Stomach (tissue), 9 donors: ENCODE results near the gene RSPH6A. TPM values are rescaled to one million over a fixed set of nuclear protein-coding genes. Genes with fewer than 3 reads are reported as not detected.

Source experiments
- DNase-seq, 2 donors: peaks; one replicate each; pipeline versions ENCODE4 v3.0.0 to v3.0.0-alpha.2; 2013 to 2019
- H3K27ac ChIP-seq, 5 donors: fragments of 200-600 bp in 4 of 5; sonication (generic) in 4 of 5; one replicate each; pipeline ENCODE4 v1.5.1; 2013 to 2019; ENCODE audit warnings: mild to moderate bottlenecking in 1 of 5, moderate library complexity in 1 of 5
- H3K27me3 ChIP-seq, 3 donors: fragments of 200-600 bp; sonication (generic); one replicate each; pipeline ENCODE4 v1.5.1; 2017 to 2019; ENCODE audit warnings: mixed run types in 1 of 3
- H3K36me3 ChIP-seq, 4 donors: fragments of 200-600 bp; sonication (generic); 1 replicate in 3 of 4; 2 replicates in 1 of 4; pipeline ENCODE4 v1.5.1; 2016 to 2019
- H3K4me1 ChIP-seq, 4 donors: fragments of 200-600 bp; sonication (generic); one replicate each; pipeline ENCODE4 v1.5.1; 2016 to 2019
- H3K4me3 ChIP-seq, 4 donors: fragments of 200-600 bp; sonication (generic) in 3 of 4; one replicate each; pipeline ENCODE4 v1.5.1; 2016 to 2019; ENCODE audit warnings: mild to moderate bottlenecking in 1 of 4
- H3K9me3 ChIP-seq, 4 donors: fragments of 200-600 bp; sonication (generic); one replicate each; pipeline ENCODE4 v1.5.1; 2016 to 2019
- CTCF ChIP-seq, 7 experiments: fragments of 450-650 bp in 4 of 7; fragments of 200-600 bp in 3 of 7; sonication (generic) in 3 of 7; IDR thresholded peaks; one replicate each; pipeline ENCODE4 v1.5.1; 2016 to 2019; ENCODE audit warnings: antibody characterized with exemption in 7 of 7, control low read depth in 2 of 7, mild to moderate bottlenecking in 1 of 7
- EP300 ChIP-seq: sonication (generic); formaldehyde crosslinking; IDR thresholded peaks from one replicate; pipeline ENCODE4 v1.6.1; 2017; ENCODE audit warnings: antibody characterized with exemption
- POLR2A ChIP-seq, 4 donors: fragments of 450-650 bp; IDR thresholded peaks; one replicate each; pipeline ENCODE4 v1.6.1; 2016; ENCODE audit warnings: antibody characterized with exemption in 4 of 4, control low read depth in 2 of 4, mild to moderate bottlenecking in 1 of 4, moderate library complexity in 1 of 4
- POLR2AphosphoS5 ChIP-seq, 3 donors: sonication (generic); formaldehyde crosslinking; IDR thresholded peaks; one replicate each; pipeline ENCODE4 v1.6.1; 2016; ENCODE audit warnings: antibody characterized with exemption in 3 of 3
- WGBS, 5 donors: extraction: QIAGEN DNeasy Blood & Tissue Kit in 3 of 5; methylation state at CpG; one replicate each; pipeline versions ENCODE4 v1.1.5 to v1.1.7; 2013 to 2018; 5-methylcytosine and 5-hydroxymethylcytosine counted together
- intact Hi-C: fragments of 100-400 bp; cut with DNase I; formaldehyde crosslinking; loops from one replicate; pipeline ENCODE4 v1.15.1; 2023; ENCODE audit warnings: low total_unique reads
- polyA plus RNA-seq, 3 donors: library from polyadenylated mRNA; stranded (reverse); fragments of 200-250 nt; gene quantifications; one replicate each; pipeline ENCODE4 v1.2.3, GENCODE V29; 2013
- total RNA-seq, 5 donors: library from RNA; depleted of rRNA; stranded (reverse); fragments of >200 nt; gene quantifications; one replicate each; pipeline versions ENCODE4 v1.1.0 to v1.2.3, GENCODE V29; 2014 to 2016
- donor health status: healthy with polysubstance abuse.
- donor health status: Bipolar disorder and iron deficiency.
- donor health status: healthy.

The RSPH6A gene
- total and polyA plus RNA-seq, 8 donors, result 0.37 to 5.8 (median 1.4) TPM; not detected in 5

DNA sequence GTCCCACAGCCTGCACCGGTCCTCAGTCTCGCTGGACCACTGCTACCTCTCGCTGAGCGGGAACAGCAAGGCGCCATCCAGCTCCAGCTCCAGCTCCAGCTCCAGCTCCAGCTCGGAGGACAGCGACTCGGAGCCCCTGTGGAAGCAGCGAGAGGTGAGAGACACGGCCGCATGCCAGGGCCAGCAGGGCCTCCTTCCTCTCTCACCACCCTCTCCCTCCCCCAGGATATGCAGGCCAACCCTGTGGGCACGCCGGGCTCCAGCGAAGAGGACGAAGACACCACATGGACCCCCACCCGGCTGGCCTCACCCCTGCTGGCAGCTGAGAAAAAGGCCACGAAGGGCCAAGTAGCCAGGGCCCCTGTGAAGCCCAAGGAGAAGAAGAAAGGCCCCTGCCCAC lies 53.4 kb downstream of the RSPH6A start:
- Histone ChIP-seq H3K36me3 (no peaks in the 10 kb centered on the region), H3K4me3 (no peak overlapping the region), H3K27me3 (peaks cover 0 to 2% (median 0%) of the 10 kb centered on the region in 3 donors), H3K4me1 (peaks cover 31 to 34% (median 32%) of the 10 kb centered on the region in 4 donors), H3K27ac (no peak overlapping the region), H3K9me3 (no peaks in the 10 kb centered on the region)
- intact Hi-C loops, result no loop called here
- TF ChIP-seq POLR2AphosphoS5 (IDR thresholded peaks at IDR 0.05) (no peak), CTCF (IDR thresholded peaks at IDR 0.05) (no peak), EP300 (no peak), POLR2A (IDR thresholded peaks at IDR 0.05) (no peak)
- DNase-seq, result no peak
- WGBS, 5 donors, result 82 to 89% (median 87%) methylated on average over 14 to 17 of the region's 17 CpGs

DNA sequence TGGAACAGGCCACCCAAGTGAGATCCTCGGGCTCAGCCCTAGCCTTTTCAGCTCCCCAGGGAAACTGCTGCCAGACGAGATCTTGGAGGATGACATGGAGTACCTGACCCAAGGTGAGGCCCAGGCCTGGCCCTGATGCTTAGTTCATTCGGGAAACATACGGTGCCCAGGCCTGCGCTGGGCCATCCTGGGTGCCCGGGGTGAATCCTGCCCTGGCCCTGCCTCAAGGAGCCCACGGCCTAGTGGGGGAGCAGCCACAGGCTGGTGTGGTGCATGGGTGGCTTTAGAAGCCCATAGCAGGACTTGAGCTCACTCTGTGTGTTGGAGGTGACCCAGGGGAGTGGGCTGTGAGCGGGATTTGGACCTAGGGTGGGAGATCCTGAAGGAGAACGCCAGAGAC lies 56.2 kb downstream of the RSPH6A start:
- no peak for DNase-seq
- Histone ChIP-seq H3K4me3 (no peak overlapping the region), H3K27me3 (no peaks in the 10 kb centered on the region), H3K4me1 (peaks cover 3 to 6% (median 4%) of the 10 kb centered on the region in 4 donors), H3K36me3 (no peaks in the 10 kb centered on the region), H3K9me3 (no peaks in the 10 kb centered on the region), H3K27ac (no peak overlapping the region)
- 79 to 90% (median 84%) methylated on average over 4 to 9 of the region's 9 CpGs for WGBS, 5 donors
- intact Hi-C loops, result no loop called here
- TF ChIP-seq POLR2A (IDR thresholded peaks at IDR 0.05), result no peak
- no peak for TF ChIP-seq CTCF (IDR thresholded peaks at IDR 0.05)
- TF ChIP-seq EP300, result no peak
- no peak for TF ChIP-seq POLR2AphosphoS5 (IDR thresholded peaks at IDR 0.05)

DNA sequence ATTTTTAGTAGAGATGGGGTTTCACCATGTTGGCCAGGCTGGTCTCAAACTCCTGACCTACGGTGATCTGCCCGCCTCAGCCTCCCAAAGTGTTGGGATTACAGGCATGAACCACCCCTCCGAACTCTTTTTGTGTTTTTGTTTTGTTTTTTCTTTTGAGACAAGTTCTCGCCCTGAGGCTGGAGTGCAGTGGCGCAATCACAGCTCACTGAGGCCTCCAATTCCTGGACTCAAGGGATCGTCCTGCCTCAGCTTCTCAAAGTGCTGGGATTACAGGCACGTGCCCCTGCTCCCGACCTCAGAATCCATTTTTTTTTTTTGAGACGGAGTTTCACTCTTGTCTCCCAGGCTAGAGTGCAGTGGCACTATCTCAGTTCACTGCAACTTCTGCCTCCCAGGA lies 57.4 kb downstream of the RSPH6A start:
- Histone ChIP-seq H3K27me3 (no peaks in the 10 kb centered on the region), H3K4me1 (no peaks in the 10 kb centered on the region), H3K4me3 (no peak overlapping the region), H3K36me3 (no peaks in the 10 kb centered on the region), H3K9me3 (no peaks in the 10 kb centered on the region), H3K27ac (no peak overlapping the region)
- TF ChIP-seq EP300, result no peak
- TF ChIP-seq POLR2AphosphoS5 (IDR thresholded peaks at IDR 0.05), result no peak
- TF ChIP-seq POLR2A (IDR thresholded peaks at IDR 0.05), result no peak
- TF ChIP-seq CTCF (IDR thresholded peaks at IDR 0.05), result no peak
- no peak for DNase-seq
- 80 to 90% (median 83%) methylated on average over 9 of the region's 9 CpGs for WGBS, 5 donors
- intact Hi-C loops, result no loop called here

DNA sequence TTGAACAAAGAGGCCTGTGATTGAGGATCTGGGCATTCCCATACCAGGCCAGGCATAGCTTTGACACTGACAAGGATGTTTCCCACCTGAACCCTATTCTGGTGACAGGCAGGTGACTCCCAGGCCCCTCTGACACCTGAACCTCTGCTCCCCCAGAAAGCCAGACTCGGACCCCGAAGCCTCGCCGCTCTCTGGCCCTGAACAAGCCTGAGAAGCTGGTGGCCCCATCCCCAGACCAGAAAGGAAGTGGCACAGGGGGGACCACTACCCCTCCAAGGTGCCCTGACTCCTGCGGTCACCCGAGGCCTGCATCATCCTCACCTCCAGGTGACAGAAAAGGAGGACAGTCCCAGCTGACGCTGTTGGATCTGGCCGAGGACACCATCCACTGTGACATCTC lies 60.8 kb downstream of the RSPH6A start:
- Histone ChIP-seq H3K27ac (no peak overlapping the region), H3K36me3 (no peaks in the 10 kb centered on the region), H3K4me1 (no peaks in the 10 kb centered on the region), H3K4me3 (no peak overlapping the region), H3K27me3 (no peaks in the 10 kb centered on the region), H3K9me3 (no peaks in the 10 kb centered on the region)
- intact Hi-C loops, result no loop called here
- TF ChIP-seq EP300, result no peak
- no peak for TF ChIP-seq POLR2A (IDR thresholded peaks at IDR 0.05)
- TF ChIP-seq POLR2AphosphoS5 (IDR thresholded peaks at IDR 0.05), result no peak
- no peak for TF ChIP-seq CTCF (IDR thresholded peaks at IDR 0.05)
- whole genome bisulfite sequencing, 5 donors, result 94 to 99% (median 97%) methylated on average over 7 to 8 of the region's 8 CpGs
- no peak for DNase-seq
